ENCODE data around the gene OPN3.

DNA sequence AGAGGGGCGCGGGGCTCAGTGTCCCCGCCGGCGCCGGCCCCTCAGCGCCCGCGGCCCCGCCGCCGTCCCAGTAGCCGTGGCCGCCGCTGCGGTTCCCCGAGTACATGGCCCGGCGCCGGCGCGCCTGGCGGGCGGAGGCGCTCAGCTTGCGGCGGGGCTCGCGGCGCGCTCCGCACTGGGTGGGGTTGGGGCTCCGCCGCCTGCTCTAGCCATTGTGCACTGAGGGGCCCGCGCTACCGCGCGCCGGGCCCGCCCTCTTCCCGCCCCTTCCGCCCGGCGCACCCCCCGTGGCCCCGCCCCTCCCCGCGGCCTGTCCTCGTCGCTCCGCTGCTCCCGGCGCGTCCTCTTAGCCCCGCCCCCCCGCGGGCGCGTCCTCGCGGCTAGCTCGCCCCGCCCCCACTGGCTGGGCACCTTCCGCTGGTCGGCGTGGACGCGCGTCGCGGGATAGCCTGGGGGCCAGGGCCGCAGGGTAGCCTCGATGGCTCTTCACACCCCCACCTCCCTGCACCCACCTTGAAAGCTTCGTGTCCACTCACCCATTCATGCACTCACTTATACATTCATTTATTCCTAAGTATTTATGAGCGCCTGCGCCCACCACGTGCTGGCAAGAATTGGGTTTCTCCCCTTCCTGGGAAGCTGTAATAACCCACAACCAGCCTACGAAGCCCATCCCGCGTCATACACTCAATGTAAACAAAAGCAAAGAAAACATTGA, at the start of gene OPN3, which contains the start of gene CHML:
- TF ChIP-seq, protein P1, sequence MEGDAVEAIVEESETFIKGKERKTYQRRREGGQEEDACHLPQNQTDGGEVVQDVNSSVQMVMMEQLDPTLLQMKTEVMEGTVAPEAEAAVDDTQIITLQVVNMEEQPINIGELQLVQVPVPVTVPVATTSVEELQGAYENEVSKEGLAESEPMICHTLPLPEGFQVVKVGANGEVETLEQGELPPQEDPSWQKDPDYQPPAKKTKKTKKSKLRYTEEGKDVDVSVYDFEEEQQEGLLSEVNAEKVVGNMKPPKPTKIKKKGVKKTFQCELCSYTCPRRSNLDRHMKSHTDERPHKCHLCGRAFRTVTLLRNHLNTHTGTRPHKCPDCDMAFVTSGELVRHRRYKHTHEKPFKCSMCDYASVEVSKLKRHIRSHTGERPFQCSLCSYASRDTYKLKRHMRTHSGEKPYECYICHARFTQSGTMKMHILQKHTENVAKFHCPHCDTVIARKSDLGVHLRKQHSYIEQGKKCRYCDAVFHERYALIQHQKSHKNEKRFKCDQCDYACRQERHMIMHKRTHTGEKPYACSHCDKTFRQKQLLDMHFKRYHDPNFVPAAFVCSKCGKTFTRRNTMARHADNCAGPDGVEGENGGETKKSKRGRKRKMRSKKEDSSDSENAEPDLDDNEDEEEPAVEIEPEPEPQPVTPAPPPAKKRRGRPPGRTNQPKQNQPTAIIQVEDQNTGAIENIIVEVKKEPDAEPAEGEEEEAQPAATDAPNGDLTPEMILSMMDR (IDR thresholded peaks at IDR 0.05): peak in 1 of 4 experiments; percentile 23
- TF ChIP-seq POLR2A (IDR thresholded peaks at IDR 0.05) (peak; percentile 69 to 87), EP300 (IDR thresholded peaks at IDR 0.05) (no peak)

Measured in gastroesophageal sphincter (tissue), 3 donors.